Uterus (tissue), 2 donors: ENCODE measurements around the gene BTNL3.

Experiments used
- CTCF ChIP-seq, 4 experiments: fragments of 200-600 bp in 2 of 4; fragments of 450-650 bp in 2 of 4; sonication (generic) in 2 of 4; IDR thresholded peaks; one replicate each; pipeline ENCODE4 v1.5.1; 2016 to 2019; ENCODE audit warnings: antibody characterized with exemption in 4 of 4, mild to moderate bottlenecking in 2 of 4, moderate library complexity in 1 of 4
- POLR2A ChIP-seq, 2 donors: fragments of 450-650 bp; IDR thresholded peaks; one replicate each; pipeline ENCODE4 v1.6.1; 2016; ENCODE audit warnings: antibody characterized with exemption in 2 of 2, mild to moderate bottlenecking in 1 of 2, moderate library complexity in 1 of 2

GRCh38 chr5:181047921-181048320 lies 59.3 kb downstream of the BTNL3 start:
- TF ChIP-seq CTCF (IDR thresholded peaks at IDR 0.05) (no peak), POLR2A (IDR thresholded peaks at IDR 0.05) (no peak)
